ENCODE measurements around the gene MICU1. TPM values are rescaled to one million over a fixed set of nuclear protein-coding genes. Genes with fewer than 3 reads are reported as not detected.
"Not testable (repeated sequence)": the region's sequence is repeated elsewhere in the genome, so short reads cannot be mapped to it uniquely, and the experiment has no call there.

Gene MICU1
- total RNA-seq, 1 donor from 2014 or later: 28.7 TPM

- Histone ChIP-seq H3K36me3 (ENCODE audit: insufficient read depth, low read length) (no peaks in the 10 kb centered on the region), H3K9me3 (ENCODE audit: insufficient read depth, low read depth, low read length) (no peaks in the 10 kb centered on the region), H3K4me3 (ENCODE audit: insufficient read depth, low read depth, low read length) (no peak overlapping the region), H2AFZ (ENCODE audit: low read depth, low read length) (no peak overlapping the region), H3K79me2 (ENCODE audit: insufficient read depth, low read length) (no peaks in the 10 kb centered on the region), H3K27me3 (ENCODE audit: insufficient read depth, low read length) (no peaks in the 10 kb centered on the region), H3K4me2 (ENCODE audit: low read length) (no peak overlapping the region), H3K4me1 (ENCODE audit: insufficient read depth, low read length) (no peaks in the 10 kb centered on the region), H4K20me1 (ENCODE audit: insufficient read depth, low read length) (no peaks in the 10 kb centered on the region), H3K27ac (ENCODE audit: low read depth, low read length) (no peak overlapping the region), H3K9ac (ENCODE audit: low read length) (no peak overlapping the region)
- Mint-ChIP-seq H3K9me3 (ENCODE audit: unreplicated experiment) (no peaks in the 10 kb centered on the region), H3K4me1 (ENCODE audit: low read depth, unreplicated experiment) (peaks cover 9% of the 10 kb centered on the region), H3K36me3 (ENCODE audit: low read depth, unreplicated experiment) (peaks cover 2% of the 10 kb centered on the region), H3K4me3 (ENCODE audit: unreplicated experiment) (peak overlapping the region; percentile 6), H3K27me3 (ENCODE audit: low read depth, unreplicated experiment) (no peaks in the 10 kb centered on the region), H3K27ac (ENCODE audit: unreplicated experiment) (peak overlapping the region; percentile 51)
- no peak for FAIRE-seq
- DNase-seq (ENCODE audit: low read depth): peak; percentile 24
- TF ChIP-seq CTCF (IDR thresholded peaks at IDR 0.05; ENCODE audit: insufficient read depth, low read depth, low read length) (no peak), EZH2 (IDR thresholded peaks at IDR 0.05; ENCODE audit: insufficient read depth, low read length) (no peak)
These were observed 169.8 kb downstream of the MICU1 start for GRCh38 chr10:72455889-72456595.

- no peaks in the 10 kb centered on the region for H3K27me3 ChIP-seq (ENCODE audit: insufficient read depth, low read length)
- DNase-seq (ENCODE audit: low read depth) (no peak), FAIRE-seq (no peak)
- Mint-ChIP-seq H3K9me3 (ENCODE audit: unreplicated experiment) (no peaks in the 10 kb centered on the region), H3K36me3 (ENCODE audit: low read depth, unreplicated experiment) (peaks cover 6% of the 10 kb centered on the region), H3K27me3 (ENCODE audit: low read depth, unreplicated experiment) (no peaks in the 10 kb centered on the region), H3K4me3 (ENCODE audit: unreplicated experiment) (no peak overlapping the region), H3K27ac (ENCODE audit: unreplicated experiment) (no peak overlapping the region), H3K4me1 (ENCODE audit: low read depth, unreplicated experiment) (no peaks in the 10 kb centered on the region)
- no peaks in the 10 kb centered on the region for H4K20me1 ChIP-seq (ENCODE audit: insufficient read depth, low read length)
- H3K79me2 ChIP-seq (ENCODE audit: insufficient read depth, low read length): no peaks in the 10 kb centered on the region
- no peak overlapping the region for H3K4me2 ChIP-seq (ENCODE audit: low read length)
- no peak overlapping the region for H3K4me3 ChIP-seq (ENCODE audit: insufficient read depth, low read depth, low read length)
- TF ChIP-seq EZH2 (IDR thresholded peaks at IDR 0.05; ENCODE audit: insufficient read depth, low read length) (no peak), CTCF (IDR thresholded peaks at IDR 0.05; ENCODE audit: insufficient read depth, low read depth, low read length) (no peak)
- H3K9me3 ChIP-seq (ENCODE audit: insufficient read depth, low read depth, low read length): no peaks in the 10 kb centered on the region
- no peaks in the 10 kb centered on the region for H3K36me3 ChIP-seq (ENCODE audit: insufficient read depth, low read length)
- no peak overlapping the region for H3K27ac ChIP-seq (ENCODE audit: low read depth, low read length)
- no peaks in the 10 kb centered on the region for H3K4me1 ChIP-seq (ENCODE audit: insufficient read depth, low read length)
- H2AFZ ChIP-seq (ENCODE audit: low read depth, low read length): no peak overlapping the region
- no peak overlapping the region for H3K9ac ChIP-seq (ENCODE audit: low read length)
These were observed 175.9 kb downstream of the MICU1 start for GRCh38 chr10:72449941-72450441.

- H3K27me3 Mint-ChIP-seq (ENCODE audit: low read depth, unreplicated experiment): no peaks in the 10 kb centered on the region
- H3K27me3 ChIP-seq (ENCODE audit: insufficient read depth, low read length): no peaks in the 10 kb centered on the region
- peaks cover 3% of the 10 kb centered on the region for H3K9me3 Mint-ChIP-seq (ENCODE audit: unreplicated experiment)
- H4K20me1 ChIP-seq (ENCODE audit: insufficient read depth, low read length): no peaks in the 10 kb centered on the region
- no peak overlapping the region for H3K27ac Mint-ChIP-seq (ENCODE audit: unreplicated experiment)
- no peak for DNase-seq (ENCODE audit: low read depth)
- no peak overlapping the region for H3K9ac ChIP-seq (ENCODE audit: low read length)
- no peak overlapping the region for H3K27ac ChIP-seq (ENCODE audit: low read depth, low read length)
- no peak overlapping the region for H3K4me3 Mint-ChIP-seq (ENCODE audit: unreplicated experiment)
- H3K36me3 Mint-ChIP-seq (ENCODE audit: low read depth, unreplicated experiment): peaks cover 7% of the 10 kb centered on the region
- H3K4me3 ChIP-seq (ENCODE audit: insufficient read depth, low read depth, low read length): no peak overlapping the region
- H3K4me1 ChIP-seq (ENCODE audit: insufficient read depth, low read length): no peaks in the 10 kb centered on the region
- no peak overlapping the region for H3K4me2 ChIP-seq (ENCODE audit: low read length)
- no peaks in the 10 kb centered on the region for H3K36me3 ChIP-seq (ENCODE audit: insufficient read depth, low read length)
- no peaks in the 10 kb centered on the region for H3K79me2 ChIP-seq (ENCODE audit: insufficient read depth, low read length)
- no peak overlapping the region for H2AFZ ChIP-seq (ENCODE audit: low read depth, low read length)
- TF ChIP-seq EZH2 (IDR thresholded peaks at IDR 0.05; ENCODE audit: insufficient read depth, low read length) (no peak), CTCF (IDR thresholded peaks at IDR 0.05; ENCODE audit: insufficient read depth, low read depth, low read length) (no peak)
- no peak for FAIRE-seq
- H3K9me3 ChIP-seq (ENCODE audit: insufficient read depth, low read depth, low read length): no peaks in the 10 kb centered on the region
- H3K4me1 Mint-ChIP-seq (ENCODE audit: low read depth, unreplicated experiment): no peaks in the 10 kb centered on the region
These were observed 180.0 kb downstream of the MICU1 start for GRCh38 chr10:72445851-72446250.

- not testable (repeated sequence) for DNase-seq (ENCODE audit: low read depth); H3K4me3 Mint-ChIP-seq (ENCODE audit: unreplicated experiment); H3K36me3 ChIP-seq (ENCODE audit: insufficient read depth, low read length); H3K27me3 ChIP-seq (ENCODE audit: insufficient read depth, low read length); H3K4me1 Mint-ChIP-seq (ENCODE audit: low read depth, unreplicated experiment); H3K27ac Mint-ChIP-seq (ENCODE audit: unreplicated experiment); H3K9ac ChIP-seq (ENCODE audit: low read length); H3K79me2 ChIP-seq (ENCODE audit: insufficient read depth, low read length); FAIRE-seq; H3K27me3 Mint-ChIP-seq (ENCODE audit: low read depth, unreplicated experiment); H3K36me3 Mint-ChIP-seq (ENCODE audit: low read depth, unreplicated experiment); H3K9me3 Mint-ChIP-seq (ENCODE audit: unreplicated experiment); H3K27ac ChIP-seq (ENCODE audit: low read depth, low read length); H2AFZ ChIP-seq (ENCODE audit: low read depth, low read length); H3K4me2 ChIP-seq (ENCODE audit: low read length); H4K20me1 ChIP-seq (ENCODE audit: insufficient read depth, low read length); H3K4me1 ChIP-seq (ENCODE audit: insufficient read depth, low read length); H3K4me3 ChIP-seq (ENCODE audit: insufficient read depth, low read depth, low read length); H3K9me3 ChIP-seq (ENCODE audit: insufficient read depth, low read depth, low read length)
These were observed 182.9 kb downstream of the MICU1 start for GRCh38 chr10:72442969-72443368.

All from astrocyte (in vitro differentiated cells and primary cell).